Measurements from ENCODE around the gene PCLO.

GRCh38 chr7:82729172-82730030, 433.3 kb downstream of the PCLO start:
- TF ChIP-seq CTCF (IDR thresholded peaks at IDR 0.05; ENCODE audit: control extremely low read depth in 1 of 3, insufficient read depth in 1 of 3, low read depth in 1 of 3, low read length in 3 of 3) (peak in 2 of 3 experiments; percentile 56 to 61; a peak in 3 of 4 replicates), TBP (IDR thresholded peaks at IDR 0.05; ENCODE audit: low read depth, low read length) (no peak), ATF3 (IDR thresholded peaks at IDR 0.05; ENCODE audit: insufficient read depth, low read depth, low read length) (no peak), POLR2A (IDR thresholded peaks at IDR 0.05; ENCODE audit: control extremely low read depth in 1 of 2, low read depth in 2 of 2, low read length in 2 of 2) (no peak), MAFK (IDR thresholded peaks at IDR 0.05; ENCODE audit: low read depth, low read length) (no peak), SP4 (IDR thresholded peaks at IDR 0.05; ENCODE audit: low read length) (no peak), RAD21 (IDR thresholded peaks at IDR 0.05 in 1 of 2, conservative IDR thresholded peaks at IDR 0.05 in 1 of 2; ENCODE audit: low read depth in 2 of 2, low read length in 2 of 2) (peak; percentile 86 to 87), USF2 (IDR thresholded peaks at IDR 0.05; ENCODE audit: low read length) (no peak), CREB1 (IDR thresholded peaks at IDR 0.05) (no peak), GABPA (IDR thresholded peaks at IDR 0.05; ENCODE audit: borderline replicate concordance, insufficient read depth, low read length) (no peak), EP300 (IDR thresholded peaks at IDR 0.05; ENCODE audit: borderline replicate concordance in 1 of 2, low read depth in 2 of 2, low read length in 2 of 2) (no peak), MAX (IDR thresholded peaks at IDR 0.05) (no peak), CEBPB (IDR thresholded peaks at IDR 0.05; ENCODE audit: low read depth, low read length) (no peak)
